ENCODE results near the gene NRIP2.

DNA sequence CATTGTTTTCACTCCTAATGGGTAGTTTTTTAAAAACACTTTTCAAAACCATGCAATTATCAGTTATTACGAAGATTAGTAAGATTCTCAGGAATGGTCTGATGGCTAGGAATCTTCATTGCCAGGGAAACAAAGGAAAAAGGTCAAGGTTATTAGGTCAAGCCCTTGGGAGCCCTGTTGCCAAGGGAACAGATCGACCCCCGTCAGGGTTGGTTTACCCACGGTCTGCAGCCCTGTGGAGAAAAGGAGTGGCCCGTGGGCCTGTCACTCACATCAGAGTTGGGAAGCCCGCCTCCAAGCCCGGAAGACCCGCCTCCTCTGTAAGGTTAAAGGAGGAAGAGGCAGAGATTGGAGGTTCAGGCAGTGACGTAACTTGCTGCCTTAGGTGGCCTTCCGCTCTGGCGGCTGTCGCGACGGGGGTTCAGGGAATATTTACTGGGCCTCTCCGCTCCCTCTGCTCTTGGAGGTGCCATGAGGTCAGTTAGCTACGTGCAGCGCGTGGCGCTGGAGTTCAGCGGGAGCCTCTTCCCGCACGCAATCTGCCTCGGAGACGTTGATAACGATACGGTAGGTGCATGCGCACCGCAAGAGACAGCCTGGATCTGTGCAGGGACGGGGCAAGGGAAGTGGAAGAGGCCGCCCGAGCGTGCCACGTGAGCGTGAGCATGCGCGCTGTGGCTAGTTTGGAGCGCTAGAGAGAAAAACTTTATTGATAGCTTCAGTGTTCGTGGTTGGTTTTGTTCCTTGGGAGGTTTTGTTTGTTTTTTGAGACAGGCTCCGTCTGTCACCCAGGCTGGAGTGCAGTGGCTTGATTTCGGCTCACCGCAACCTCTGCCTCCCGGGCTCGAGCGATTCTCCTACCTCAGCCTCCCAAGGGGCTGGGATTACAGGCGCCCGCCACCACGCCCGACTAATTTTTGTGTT, 22.3 kb downstream of the NRIP2 start, which contains the start of gene ITFG2:
- TF ChIP-seq, protein P1, sequence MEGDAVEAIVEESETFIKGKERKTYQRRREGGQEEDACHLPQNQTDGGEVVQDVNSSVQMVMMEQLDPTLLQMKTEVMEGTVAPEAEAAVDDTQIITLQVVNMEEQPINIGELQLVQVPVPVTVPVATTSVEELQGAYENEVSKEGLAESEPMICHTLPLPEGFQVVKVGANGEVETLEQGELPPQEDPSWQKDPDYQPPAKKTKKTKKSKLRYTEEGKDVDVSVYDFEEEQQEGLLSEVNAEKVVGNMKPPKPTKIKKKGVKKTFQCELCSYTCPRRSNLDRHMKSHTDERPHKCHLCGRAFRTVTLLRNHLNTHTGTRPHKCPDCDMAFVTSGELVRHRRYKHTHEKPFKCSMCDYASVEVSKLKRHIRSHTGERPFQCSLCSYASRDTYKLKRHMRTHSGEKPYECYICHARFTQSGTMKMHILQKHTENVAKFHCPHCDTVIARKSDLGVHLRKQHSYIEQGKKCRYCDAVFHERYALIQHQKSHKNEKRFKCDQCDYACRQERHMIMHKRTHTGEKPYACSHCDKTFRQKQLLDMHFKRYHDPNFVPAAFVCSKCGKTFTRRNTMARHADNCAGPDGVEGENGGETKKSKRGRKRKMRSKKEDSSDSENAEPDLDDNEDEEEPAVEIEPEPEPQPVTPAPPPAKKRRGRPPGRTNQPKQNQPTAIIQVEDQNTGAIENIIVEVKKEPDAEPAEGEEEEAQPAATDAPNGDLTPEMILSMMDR (IDR thresholded peaks at IDR 0.05) = no peak
- TF ChIP-seq POLR2A (IDR thresholded peaks at IDR 0.05) (peak in 1 of 2 donors; percentile 82), EP300 (IDR thresholded peaks at IDR 0.05) (no peak)

Measured in suprapubic skin (tissue), 3 donors.